Loucy (cell line): ENCODE data around the gene RAPSN.

Source experiments
- EZH2phosphoT487 ChIP-seq: fragments of 200-600 bp; IDR thresholded peaks from 2 replicates; pipeline ENCODE4 v1.6.1; 2018; ENCODE audit warnings: antibody characterized with exemption, mild to moderate bottlenecking, moderate library complexity, borderline replicate concordance
- TF ChIP-seq, protein P1 (sequence below): fragments of 200-600 bp; sonication (generic); conservative IDR thresholded peaks from 2 replicates; pipeline ENCODE4 v1.5.1; 2014; ENCODE audit warnings: mild to moderate bottlenecking, antibody characterized with exemption, low read length

DNA sequence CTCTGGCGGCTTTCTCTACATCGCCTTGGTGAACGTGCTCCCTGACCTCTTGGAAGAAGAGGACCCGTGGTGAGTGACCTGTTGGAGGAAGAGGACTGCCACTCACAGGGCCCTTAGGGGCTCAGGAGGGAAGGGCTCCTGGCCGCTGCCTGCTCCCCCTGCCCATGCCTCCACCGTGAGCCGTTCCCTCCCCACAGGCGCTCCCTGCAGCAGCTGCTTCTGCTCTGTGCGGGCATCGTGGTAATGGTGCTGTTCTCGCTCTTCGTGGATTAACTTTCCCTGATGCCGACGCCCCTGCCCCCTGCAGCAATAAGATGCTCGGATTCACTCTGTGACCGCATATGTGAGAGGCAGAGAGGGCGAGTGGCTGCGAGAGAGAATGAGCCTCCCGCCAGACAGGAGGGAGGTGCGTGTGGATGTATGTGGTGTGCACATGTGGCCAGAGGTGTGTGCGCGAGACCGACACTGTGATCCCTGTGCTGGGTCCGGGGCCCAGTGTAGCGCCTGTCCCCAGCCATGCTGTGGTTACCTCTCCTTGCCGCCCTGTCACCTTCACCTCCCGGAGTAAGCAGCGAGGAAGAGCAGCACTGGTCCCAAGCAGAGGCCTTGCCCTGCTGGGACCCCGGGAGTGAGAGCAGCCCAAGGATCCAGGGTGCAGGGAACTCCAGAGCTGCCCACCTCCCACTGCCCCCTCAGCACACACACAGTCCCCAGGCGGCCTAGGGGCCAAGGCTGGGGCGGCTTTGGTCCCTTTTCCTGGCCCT lies 33.7 kb downstream of the RAPSN start:
- TF ChIP-seq, protein P1, sequence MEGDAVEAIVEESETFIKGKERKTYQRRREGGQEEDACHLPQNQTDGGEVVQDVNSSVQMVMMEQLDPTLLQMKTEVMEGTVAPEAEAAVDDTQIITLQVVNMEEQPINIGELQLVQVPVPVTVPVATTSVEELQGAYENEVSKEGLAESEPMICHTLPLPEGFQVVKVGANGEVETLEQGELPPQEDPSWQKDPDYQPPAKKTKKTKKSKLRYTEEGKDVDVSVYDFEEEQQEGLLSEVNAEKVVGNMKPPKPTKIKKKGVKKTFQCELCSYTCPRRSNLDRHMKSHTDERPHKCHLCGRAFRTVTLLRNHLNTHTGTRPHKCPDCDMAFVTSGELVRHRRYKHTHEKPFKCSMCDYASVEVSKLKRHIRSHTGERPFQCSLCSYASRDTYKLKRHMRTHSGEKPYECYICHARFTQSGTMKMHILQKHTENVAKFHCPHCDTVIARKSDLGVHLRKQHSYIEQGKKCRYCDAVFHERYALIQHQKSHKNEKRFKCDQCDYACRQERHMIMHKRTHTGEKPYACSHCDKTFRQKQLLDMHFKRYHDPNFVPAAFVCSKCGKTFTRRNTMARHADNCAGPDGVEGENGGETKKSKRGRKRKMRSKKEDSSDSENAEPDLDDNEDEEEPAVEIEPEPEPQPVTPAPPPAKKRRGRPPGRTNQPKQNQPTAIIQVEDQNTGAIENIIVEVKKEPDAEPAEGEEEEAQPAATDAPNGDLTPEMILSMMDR, result no peak
- no peak for TF ChIP-seq EZH2phosphoT487
